Activated T-cell treated with anti-CD3 and anti-CD28 coated beads, Interleukin-2, amount 50 U/mL, for 1 hour (primary cell): Measurements from ENCODE around the gene OR9A2.
"Not testable (repeated sequence)": the region's sequence is repeated elsewhere in the genome, so short reads cannot be mapped to it uniquely, and the experiment has no call there.

ENCODE experiments used
- DNase-seq: peaks from one replicate; pipeline ENCODE4 v3.0.0-alpha.2; 2020

Gene OR9A2

GRCh38 chr7:143016996-143017395 is 9.9 kb downstream of the OR9A2 start:
- no peak for DNase-seq

DNA sequence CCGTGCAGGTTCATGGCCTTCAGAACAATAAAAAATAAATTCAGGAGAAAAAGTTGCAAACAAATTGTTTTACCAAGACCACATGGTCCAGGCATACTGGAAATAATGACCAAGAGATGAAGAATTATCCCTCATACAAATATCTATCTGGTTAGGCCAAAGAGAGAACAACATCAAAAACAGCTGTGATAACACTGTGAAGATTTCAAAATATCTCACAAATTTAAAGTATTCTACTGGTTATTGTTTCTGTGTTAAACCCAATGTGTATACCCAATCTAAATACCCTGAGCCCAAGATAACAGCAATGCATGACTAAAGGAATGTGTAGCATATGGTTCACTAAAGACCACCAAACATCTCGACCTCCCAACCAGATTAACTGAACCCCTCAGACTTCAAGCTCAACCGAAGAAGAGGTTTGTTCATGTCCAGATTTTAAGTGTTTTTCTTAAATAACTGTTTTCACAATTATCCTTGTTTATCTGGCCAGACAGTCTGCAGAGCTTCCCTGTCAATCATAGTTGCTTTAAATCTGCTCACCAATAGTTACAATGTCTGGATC is 10.9 kb downstream of the OR9A2 start:
- DNase-seq = no peak

GRCh38 chr7:143015084-143015483 is 11.8 kb downstream of the OR9A2 start:
- DNase-seq = no peak

- DNase-seq = no peak
Measured at GRCh38 chr7:143013893-143014292, 13.0 kb downstream of the OR9A2 start.

DNA sequence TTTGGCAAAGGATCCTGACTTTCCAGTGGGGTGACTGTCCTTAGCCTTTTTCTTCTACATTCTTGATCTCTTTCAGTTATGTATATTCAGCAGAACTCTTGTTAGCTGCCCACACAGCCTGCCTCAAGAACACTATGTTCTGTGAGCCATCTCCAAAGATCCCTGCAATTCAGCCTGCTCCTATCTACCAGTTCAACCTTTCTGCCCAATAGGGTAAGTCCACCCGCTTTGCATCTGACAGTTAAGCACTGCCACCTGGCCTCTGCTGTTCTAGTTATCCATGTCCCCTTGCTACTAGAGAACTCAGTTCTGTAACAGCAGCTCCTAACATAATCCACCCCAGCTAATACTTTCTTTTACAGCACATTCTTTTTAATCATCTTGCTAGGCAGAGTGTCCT is 13.5 kb downstream of the OR9A2 start:
- no peak for DNase-seq

- DNase-seq = no peak
Measured at GRCh38 chr7:143012409-143012808, 14.5 kb downstream of the OR9A2 start.

DNA sequence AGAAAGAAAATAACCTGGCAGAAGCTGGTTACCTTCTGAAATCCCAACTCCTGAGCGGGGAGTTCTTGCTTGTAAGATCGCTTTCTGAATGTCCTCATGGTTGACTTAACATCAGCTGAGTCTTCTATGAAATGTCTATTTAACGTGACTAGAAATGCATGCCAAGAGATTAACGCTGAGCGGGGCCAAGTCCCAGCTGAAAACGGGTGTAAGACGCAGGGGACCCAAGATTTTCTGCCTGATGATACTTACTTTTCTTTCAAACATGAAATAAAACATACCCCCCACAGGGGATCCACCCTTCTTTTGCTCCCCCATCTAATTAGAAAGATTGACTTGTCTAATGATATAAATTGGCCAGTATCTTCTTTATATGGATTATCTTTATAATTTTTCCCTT is 14.9 kb downstream of the OR9A2 start:
- no peak for DNase-seq

DNA sequence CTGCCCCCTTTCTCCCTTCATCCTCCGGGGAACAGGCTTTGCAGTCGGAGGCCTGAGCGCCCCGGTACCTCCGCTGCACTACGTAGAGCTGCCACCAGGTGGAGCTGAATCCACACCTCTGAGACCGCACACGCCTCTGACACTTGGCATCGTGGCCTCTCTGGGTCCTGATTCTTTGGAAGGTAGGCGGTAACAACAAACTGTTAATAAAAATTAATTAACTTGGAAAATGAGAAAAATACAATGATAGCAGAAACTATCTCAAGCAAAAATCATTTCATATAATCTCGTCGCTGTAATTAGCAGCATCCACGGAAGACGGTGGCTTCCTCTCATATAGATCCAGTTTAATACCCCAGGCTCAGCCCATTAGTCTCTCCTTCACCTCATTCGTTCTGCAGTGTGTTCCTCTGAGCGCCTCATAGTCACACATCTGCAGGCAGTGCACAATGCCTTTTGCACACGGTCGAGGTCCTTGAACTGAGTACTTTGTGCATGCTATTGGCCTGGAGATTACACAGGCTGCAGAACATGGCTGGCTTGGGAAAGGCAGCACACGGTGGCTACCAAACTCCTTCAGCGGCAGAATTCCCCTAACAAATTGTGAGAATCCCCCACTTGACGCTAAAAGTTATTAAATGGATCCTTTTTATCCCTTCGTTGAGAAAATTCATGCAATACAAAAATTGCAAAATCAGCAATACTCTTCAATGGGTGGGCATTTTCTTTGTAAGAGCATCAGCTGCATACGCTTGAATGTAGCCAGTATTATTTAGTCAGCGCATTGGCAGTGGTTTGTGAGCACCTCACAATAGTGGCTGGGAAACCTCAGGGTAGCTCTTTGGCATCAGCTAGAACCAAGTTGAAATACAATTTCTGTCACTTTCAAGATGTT is 18.7 kb downstream of the OR9A2 start:
- DNase-seq = peak; percentile 86

DNA sequence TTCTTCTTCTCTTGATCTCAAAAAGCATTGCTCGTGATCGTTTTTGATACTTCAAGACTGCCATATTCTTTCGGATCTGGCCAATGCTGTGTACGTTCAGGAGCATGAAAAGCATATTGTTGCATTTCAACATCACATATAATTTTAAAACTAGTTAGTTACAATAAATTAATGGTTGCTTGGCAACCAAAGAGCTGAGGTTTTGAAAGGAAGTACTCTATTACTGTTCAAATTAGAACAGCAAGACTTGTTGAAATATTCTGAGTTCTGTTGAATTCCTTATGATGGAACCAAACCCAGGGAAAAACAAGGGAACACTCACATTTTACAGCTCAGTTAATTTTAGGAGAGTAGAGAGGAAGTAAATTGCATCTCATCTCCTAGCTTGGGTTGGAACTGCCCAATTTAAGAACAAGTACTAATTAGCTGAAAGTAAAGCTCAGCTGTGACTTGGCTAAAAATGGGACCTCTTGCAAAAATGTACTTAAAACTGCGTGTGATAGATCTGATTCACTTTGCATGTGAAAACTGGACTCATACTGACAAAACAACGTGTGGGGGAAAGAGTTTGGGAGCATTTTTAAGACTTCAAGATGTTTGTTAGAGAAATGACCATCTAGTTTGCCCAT is 21.2 kb downstream of the OR9A2 start:
- DNase-seq = no peak

- no peak for DNase-seq
Measured at GRCh38 chr7:143003393-143004051, 23.4 kb downstream of the OR9A2 start.

GRCh38 chr7:143002898-143003297 is 24.0 kb downstream of the OR9A2 start:
- no peak for DNase-seq

GRCh38 chr7:143002106-143002505 is 24.8 kb downstream of the OR9A2 start:
- no peak for DNase-seq

DNA sequence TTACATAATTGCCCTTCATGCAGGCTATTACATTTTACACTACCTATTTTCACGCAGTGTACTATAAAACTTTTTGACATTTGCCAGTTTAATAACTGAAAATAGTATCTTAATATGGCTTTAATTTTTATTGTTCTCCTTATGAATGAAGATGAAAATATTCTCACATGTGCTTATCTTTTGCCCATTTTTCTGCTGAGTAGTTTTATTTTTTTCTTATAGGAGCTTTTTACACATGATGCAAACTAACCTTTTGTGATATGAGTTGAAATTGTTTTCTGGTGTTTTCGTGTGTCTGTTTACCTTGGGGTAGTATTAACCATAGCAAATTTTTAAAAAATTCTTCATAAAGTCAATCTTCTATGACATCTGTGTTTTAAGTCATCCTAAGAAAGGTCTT is 26.3 kb downstream of the OR9A2 start:
- no peak for DNase-seq

- no peak for DNase-seq
Measured at GRCh38 chr7:142999793-143000192, 27.1 kb downstream of the OR9A2 start.

DNA sequence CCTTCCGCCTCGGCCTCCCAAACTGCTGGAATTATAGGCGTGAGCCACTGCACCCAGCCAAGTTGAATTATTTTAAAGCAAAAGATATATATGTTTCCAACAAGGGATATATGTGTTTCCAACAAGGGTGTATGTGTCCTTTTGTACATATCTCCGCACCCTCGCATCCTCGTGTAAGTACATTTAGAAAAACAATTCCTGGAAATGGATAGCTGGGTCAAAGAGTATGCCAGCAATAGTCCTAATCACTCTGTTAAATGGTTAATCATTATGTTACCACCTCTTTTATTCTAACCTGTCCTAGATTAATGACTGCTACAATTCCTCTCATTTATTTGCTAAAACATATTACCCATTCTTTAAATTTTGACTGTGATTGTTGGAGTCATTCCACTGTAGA is 28.0 kb downstream of the OR9A2 start:
- DNase-seq = no peak

DNA sequence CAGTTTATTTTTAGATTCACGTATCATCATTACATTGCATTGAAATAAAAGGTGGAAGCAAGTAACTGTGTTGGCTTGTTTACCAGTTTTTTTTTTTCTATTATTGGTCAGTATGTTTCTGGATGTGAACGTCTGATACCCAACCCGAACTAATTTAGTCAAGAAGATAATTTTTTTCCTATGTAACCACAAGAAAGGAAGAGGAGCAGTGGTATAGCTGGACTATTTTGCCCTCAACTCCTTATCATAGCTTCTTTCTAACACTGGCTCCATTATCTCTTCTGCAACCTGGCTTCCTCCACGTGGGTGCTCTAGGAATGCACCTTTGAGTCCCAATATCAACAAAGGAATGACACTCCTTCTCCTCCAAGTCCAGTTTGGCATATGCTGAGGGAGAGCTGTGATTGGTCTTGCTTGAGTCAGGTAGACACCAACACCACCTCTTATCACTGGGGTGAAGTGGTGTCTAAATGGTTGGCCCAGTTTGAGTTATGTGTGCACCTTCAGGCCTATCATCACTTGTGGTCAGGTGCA is 29.4 kb downstream of the OR9A2 start:
- DNase-seq = no peak

DNA sequence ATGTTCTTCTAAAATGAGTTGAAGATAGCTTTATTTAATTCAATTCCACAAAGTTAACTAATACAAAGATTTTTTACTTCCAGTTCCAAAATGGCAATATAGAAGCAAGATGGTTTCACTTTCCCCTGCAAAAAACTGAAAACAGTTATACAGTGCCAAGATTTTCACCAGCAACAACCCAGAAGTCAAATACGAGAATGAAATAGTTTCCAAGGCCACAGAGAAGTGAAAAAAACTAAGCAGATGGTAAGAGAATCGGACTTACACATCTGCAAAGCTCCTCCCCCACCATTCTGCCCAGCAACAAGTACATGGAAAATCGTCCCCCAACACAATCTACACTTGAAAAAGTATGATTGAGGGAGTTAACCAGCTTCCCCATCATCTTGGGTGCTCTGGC is 34.5 kb downstream of the OR9A2 start:
- no peak for DNase-seq

- DNase-seq = no peak
Measured at GRCh38 chr7:142984297-142984696, 42.6 kb downstream of the OR9A2 start.

DNA sequence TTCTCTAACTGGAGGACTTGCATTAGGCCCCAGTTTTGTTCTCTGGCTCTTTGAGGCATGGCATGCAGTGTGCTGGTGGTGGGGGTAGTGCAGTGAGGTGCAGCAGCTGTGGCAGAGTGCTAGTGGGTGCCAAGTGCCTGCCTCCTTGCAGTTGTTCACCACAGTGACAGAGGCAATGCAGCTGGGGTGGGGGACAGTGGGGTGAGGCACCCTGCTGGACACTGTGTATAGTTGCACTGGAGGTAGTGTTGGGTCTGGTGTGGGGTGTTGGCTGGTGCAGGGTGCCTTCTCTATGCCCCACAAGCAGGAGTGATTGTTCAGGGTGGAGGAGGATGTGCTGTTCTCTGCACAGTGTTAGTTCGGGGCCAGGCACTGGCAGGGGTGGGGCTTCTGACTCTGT is 43.1 kb downstream of the OR9A2 start:
- no peak for DNase-seq

GRCh38 chr7:142978402-142978801 is 48.5 kb downstream of the OR9A2 start:
- not testable (repeated sequence) for DNase-seq
